NCI-H446 treated with DMSO at 0.1 percent for 48 hours (cell line): Measurements from ENCODE around the gene BLVRB.
"Not testable (repeated sequence)": the region's sequence is repeated elsewhere in the genome, so short reads cannot be mapped to it uniquely, and the experiment has no call there.

Experiments
- DNase-seq: peaks from one replicate; lab custom pipeline; 2025; lab: John Stamatoyannopoulos, UW

The BLVRB gene

DNA sequence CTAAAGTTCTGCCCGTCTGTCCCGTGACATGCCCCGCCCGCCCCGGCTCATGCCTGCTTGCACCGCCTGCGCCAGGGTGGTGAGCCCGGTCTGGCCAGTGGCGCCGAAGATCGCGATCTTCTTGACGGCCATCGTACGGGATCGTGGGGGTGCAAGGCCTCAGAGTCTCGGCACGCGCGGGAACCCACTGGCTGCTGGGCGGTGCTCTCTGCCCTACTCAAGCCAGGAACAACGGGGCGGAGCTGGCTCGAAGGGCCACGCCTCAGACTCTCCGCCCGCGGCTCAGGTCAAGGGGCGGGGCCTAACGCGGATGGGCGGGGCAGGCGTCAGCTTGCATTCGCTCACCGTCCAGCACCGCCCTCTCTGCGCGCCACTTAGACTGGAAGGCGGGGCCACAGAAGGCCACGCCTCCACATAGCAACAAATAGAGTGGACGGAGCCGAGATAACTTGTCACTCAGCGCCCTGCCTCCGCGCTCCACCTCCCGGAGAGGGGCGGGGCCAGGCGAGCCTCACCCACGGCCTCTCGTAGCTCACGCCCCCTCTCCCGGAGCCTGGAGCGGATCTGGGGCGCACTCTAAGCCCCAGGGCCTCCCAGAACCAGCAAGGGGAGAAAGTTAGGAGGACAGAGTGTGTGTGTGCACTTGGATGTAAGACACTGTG is at the start of gene BLVRB:
Gene BLVRB (minus strand): TSS at position 189 of the 662 bp plus-strand sequence. CDS start 57 bp downstream, at position 132.
- peak; percentile 97 for DNase-seq

DNA sequence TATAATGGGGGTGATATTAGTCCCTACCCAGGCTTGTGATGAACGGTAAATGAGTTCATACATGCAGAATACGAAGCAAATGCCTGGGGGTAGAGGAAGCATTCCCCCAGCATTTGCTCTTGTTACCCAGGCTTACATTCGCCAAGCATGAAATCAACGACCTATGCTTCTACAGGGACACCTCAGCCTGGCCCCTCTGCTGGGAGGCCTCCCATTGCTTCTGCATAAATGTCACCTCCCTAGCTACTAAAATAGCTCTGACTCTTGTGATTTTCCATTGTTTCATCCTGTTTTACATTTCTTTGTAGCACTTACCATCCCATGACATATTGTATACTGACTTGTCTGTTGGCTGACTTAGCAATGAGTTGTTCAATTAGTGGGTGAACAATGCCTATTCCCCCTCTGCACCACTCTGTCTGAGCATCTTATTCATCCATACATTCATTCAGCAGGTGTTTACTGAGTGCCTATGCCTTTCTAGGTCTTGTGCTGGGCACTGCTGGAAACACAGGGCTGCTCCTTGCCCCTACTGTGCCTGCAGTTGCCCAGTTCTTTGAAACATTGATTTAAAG is 48.3 kb upstream of the BLVRB start:
- no peak for DNase-seq

DNA sequence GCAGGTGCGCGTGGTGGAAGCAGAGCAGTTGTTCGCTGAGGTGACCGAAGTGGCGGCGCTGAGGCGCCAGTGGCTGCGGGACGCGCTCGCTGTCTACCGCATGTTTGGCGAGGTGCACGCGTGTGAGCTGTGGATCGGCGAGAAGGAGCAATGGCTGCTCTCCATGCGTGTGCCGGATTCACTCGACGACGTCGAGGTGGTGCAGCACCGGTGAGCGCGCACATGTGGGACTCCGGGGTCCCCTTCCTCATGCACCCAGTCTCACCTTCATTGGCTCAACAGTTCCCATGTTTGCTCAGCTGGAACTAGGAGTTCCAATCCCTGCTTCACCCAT is 47.8 kb upstream of the BLVRB start:
- no peak for DNase-seq

DNA sequence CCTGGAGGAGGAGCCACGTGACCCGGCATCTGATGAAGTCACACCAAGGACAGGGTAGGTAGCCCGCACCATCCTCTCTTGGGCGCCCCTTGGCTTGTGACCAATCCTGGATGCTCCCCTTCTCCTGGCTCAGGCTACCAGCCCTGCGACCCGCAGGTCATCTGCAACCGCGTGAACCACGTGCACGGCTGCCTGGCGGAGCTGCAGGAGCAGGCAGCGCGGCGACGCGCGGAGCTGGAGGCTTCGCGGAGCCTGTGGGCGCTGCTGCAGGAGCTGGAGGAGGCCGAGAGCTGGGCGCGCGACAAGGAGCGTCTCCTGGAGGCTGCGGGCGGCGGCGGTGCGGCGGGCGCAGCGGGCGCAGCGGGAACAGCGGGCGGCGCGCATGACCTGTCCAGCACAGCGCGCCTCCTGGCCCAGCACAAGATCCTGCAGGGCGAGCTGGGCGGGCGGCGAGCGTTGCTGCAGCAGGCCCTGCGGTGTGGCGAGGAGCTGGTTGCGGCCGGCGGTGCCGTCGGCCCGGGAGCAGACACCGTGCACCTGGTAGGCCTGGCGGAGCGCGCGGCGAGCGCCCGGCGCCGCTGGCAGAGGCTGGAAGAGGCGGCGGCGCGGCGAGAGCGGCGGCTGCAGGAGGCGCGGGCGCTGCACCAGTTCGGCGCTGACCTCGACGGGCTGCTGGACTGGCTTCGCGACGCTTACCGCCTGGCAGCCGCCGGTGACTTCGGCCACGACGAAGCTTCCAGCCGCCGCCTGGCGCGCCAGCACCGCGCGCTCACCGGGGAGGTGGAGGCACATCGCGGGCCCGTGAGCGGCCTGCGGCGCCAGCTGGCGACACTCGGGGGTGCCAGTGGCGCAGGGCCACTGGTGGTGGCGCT is 47.2 kb upstream of the BLVRB start:
- DNase-seq: no peak

DNA sequence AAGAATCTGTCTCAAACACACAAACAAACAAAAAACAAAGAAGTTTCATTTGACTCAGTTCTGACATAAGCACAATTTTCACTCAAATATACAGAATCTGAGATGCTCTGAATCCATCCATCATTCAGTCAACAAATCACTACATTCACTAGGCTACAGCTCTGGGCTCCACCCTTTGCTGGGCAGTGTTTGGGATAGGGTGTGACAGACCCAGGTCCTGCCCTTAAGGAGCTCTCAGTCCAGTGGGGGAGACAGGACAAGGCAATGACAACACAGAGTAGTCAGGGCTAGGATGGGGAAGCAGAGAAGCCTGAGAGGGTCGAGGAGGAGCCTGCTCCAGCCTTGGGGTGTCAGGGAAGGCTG is 46.5 kb upstream of the BLVRB start:
- no peak for DNase-seq

DNA sequence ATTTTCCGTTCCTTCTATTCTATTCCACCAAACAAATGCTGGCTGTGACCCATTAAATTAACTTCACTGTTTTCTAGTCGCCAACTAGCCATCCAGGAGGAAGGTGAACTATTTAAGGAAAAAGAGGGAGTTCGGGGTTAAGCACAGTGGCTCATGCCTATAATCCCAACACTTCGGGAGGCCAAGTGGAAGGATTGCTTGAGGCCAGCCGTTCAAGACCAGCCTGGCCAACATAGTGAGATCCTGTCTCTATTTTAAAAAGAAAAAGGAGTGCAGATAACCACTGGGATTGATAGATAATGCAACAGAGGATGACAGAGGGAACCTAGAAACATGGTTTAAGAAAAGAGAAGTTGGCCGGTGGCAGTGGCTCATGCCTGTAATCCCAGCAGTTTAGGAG is 45.9 kb upstream of the BLVRB start:
- DNase-seq: no peak

DNA sequence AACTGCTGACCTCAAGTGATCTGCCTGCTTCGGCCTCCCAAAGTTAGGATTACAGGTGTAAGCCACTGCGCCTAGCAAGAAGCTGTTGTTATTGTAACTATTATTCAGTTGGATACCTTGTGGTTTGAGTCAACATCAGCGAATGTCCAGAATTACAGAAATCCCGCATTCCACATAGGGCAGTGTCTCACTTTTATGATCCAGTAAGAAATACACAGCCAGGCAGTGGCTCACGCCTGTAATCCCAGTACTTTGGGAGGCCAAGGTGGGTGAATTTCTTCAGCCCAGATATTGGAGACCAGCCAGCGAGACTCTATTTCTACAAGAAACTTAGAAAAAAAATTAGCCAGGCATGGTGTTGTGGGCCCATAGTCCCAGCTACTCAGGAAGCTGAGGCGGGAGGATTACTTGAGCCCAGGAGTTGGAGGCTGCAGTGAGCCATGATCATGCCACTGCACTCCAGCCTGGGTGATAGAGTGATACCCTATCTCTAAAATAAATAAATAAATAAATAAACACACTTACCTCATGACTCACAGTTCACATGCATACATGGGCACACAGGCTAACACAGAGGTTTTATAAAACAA is 45.1 kb upstream of the BLVRB start:
- DNase-seq: no peak

DNA sequence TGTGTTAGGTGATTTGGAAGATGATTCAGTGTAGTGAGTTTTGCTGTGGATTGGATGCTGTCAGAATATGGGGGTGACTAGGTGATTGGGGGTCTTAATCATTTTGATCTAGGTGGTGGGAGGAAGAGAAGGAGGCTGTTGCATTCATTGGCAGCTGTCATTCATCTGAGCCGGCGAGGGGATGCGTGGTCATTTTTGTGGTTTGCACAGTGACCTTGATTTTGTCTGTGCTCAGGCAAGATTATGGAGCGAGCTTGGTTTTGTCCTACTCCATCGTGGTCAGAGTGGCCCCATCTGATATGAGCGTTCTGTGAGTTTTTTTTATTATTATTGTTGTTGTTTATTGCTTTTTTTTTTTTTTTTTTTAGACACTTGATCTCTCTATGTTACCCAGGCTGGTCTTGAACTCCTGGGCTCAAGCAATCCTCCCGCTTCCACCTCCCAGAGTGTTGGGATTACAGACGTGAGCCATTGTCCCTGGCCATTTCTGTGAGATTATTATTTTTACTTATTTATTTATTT is 43.3 kb upstream of the BLVRB start:
- DNase-seq: no peak

DNA sequence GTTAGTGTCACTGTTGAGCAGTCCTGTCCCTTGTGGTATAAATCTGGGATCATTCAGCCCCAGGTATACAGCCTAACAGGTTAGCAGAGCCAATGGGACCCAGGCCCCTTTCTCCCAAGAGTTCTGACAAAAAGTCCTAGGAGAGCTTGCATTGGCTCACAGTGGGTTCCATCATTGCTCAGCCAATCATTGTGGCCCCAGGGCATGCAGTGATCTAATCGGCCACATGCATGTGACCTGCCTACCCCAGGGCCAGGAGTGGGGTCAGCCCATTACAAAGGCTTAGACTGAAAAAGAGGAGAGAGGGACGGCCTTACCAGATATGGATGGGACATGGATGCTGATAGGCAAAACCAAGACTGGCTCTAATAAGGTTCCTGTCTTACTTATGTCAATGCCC is 42.3 kb upstream of the BLVRB start:
- no peak for DNase-seq

DNA sequence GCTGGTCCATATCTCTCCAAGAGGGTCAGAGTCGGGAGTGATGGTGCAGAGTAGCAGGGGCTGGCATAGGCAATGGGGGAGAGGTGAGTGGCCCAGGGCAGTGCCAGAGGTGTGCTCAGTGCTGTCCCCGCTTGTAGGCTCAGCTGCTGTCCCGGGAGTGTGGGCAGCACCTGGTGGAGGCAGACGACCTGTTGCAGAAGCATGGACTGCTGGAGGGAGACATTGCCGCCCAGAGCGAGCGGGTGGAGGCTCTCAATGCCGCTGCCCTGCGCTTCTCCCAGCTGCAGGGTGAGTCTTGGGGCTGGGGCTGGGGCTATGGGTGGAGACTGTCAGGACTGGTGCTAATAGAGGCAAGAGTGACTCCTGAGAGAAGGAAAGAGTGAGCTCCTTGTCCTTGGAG is 40.6 kb upstream of the BLVRB start:
- no peak for DNase-seq

DNA sequence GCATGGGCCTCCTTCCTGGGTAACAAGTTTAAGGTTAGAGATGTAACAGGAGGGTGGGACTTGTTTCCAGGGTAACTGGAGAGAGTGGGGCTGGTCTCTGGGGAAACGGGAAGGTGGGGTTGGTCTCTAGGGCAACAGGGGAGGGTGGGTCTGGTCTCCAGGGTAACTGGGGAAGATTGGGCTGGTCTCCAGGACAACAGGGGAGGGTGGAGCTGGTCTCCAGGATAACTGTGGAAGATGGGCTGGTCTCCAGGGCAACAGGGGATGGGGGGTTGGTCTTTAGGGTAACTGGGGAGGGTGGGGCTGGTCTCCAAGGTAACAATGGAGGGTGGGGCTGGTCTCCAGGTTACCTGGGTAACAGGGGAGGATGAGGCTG is 37.8 kb upstream of the BLVRB start:
- DNase-seq: no peak

DNA sequence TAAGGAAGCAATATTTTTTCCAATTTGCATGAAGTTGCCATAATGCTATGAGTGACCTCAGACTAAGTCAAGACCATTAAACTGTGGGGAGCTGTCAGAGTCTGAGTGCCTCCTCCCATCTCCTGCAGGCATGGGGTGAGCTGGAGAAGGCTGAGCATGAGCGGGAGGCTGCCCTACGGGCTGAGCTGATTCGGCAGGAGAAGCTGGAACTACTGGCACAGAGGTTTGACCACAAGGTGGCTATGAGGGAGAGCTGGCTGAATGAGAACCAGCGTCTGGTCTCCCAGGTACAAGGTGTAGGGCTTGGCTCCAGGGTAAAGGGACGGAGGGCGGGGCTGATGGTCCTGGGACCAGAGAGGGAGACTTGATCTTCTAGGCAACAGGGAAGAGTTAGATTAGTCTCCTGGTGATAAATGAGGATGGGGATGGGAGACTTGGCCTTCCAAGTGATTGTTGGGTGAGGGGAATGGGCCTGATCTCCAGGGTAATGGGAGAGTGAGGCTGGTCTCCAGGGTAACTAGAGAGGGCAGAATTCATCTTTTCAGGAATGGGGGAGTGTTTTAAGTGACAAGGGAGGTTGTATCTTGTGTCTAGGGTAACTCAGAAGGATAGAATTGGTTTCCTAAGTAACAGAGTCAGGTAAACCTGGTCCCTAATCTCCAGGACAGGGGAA is 37.2 kb upstream of the BLVRB start:
- DNase-seq: no peak

DNA sequence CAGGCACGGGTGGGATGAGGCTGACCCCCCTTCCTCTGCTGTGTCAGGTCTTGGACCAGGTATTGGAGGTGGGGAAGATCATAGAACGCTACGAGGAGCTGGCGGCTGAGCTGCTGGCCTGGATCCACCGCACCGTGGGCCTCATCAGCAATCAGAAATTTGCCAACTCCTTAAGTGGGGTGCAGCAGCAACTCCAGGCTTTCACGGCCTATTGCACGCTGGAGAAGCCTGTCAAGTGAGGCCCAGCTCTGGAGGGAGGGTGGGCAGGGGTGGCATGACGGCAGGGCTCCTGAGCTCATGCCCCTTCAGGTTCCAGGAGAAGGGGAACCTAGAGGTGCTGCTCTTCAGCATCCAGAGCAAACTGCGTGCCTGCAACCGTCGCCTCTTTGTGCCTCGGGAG is 36.5 kb upstream of the BLVRB start:
- DNase-seq: no peak

DNA sequence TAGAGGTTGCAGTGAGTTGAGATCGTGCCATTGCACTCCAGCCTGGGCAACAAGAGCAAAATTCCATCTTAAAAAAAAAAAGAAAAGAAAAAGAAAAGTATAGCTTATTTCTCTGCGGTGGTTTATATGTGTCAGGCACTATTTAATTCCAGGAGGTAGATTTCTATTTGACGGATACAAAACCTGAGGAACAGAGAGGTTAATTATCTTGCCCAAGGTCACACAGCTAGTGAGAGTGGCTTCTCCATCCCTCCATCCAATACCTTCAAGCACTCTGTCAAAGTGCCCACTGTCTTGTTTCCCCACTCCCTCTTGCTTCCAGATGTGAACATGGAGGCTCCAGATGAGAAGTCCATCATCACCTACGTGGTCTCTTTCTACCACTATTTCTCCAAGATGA is 36.1 kb upstream of the BLVRB start:
- no peak for DNase-seq

DNA sequence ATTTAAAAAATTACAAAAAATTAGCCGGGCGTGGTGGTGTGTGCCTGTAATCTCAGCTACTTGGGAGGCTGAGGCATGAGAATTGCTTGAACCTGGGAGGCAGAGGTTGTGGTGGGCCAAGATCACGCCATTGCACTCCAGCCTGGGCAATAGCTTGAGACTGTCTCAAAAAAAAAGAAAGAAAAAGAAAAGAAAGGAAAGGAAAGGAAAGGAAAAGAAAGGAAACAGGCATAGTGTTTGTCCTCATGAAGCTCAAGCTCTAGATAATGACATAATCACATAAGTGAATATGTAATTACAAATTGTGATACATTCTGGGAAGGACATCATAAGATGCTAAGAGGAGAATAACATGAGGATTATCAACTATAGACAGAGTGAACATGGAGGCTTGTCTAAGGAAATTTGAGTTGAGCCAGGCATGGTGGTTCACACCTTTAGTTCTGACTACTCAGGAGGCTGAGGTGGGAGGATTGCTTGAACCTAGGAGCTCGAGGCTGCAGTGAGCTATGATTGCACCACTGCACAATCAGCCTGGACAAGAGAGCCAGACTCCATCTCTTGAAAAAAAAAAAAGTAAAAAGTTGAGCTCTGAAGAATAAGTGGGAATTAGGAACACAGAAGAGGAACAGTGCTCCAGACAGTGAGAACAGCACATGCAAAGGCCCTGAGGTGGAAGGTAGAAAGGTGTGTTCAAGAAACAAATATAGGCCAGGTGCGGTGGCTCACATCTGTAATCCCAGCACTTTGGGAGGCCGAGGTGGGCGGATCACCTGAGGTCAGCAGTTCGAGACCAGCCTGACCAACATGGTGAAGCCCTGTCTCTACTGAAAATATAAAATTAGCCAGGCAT is 35.4 kb upstream of the BLVRB start:
- DNase-seq: not testable (repeated sequence)

DNA sequence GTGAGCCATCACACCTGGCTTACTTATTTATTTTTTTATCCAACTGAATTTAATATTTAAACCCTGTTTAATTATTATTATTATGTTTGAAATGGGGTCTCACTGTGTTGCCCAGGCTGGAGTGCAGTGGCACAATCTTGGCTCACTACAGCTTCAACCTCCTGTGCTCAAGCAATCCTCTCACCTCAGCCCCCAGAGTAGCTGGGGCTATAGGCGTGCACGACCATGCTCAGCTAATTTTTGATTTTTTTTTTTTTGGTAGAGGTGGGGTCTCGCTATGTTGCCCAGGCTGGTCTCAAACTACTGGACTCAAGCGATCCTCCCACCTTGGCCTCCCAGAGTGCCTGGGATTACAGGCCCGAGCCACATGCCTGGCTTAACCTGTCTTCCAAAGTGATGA is 33.8 kb upstream of the BLVRB start:
- DNase-seq: no peak

DNA sequence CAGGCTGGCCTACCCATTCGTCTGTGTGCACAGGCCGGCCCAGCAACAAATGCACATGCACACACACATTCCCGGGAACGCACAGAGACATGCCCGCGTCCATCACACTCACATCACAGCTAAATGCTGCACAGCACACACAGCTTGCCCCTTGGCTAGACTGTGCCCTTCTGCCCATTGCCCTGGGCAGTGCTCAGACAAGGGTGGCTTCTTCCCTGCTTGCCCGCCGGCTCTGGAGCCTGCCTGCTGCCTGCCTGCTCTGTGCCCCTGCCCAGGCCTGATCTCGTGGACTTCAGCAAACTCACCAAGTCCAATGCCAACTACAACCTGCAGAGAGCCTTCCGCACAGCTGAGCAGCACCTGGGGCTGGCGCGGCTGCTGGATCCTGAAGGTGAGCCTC is 31.7 kb upstream of the BLVRB start:
- no peak for DNase-seq

DNA sequence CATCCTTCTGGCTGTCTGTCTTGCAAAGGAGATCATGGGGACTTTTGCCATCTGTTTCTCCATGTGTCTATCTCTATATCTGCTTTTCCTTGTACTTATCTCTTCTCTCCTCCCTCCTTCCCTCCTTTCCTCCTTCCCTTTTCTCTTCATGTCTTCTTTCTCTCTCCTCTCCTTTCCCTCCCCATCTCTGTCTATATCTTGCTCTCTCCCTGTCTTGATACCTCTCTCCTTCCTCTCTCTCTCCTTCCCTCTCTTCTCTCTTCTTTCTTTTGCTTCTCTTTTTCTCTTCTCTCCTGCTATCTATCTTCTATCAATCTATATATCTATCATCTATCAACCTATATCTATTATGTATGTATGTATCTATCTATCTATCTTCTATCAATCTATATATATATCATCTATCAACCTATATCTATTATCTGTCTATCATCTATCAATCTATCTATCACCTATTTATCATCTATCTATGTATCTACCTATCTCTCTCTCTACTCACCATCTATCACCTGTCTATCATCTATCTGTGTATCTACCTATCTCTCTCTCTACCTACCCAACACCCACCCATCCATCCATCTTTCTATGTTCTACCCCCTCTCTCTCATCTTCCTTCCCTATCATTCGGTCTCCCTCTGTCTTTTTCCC is 28.8 kb upstream of the BLVRB start:
- no peak for DNase-seq

DNA sequence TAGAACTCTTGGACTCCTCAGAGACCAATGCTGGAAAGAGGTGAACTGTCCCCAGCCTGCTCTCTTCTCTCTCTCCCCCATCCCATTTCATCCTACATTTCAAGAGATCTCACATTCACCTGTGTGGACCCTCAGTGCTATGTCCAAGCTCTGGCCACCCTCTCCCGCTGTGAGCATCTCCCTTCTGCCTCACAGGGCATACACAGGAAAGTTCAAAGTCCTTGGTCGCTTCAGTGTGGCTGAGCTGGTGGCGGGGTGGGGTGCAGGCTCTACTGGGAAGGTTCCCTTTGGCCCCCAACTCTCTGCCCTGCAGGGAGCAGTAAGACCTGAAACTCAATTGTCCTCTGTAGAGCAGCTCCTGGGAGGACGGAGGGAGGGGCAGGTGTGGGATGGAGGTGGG is 28.2 kb upstream of the BLVRB start:
- no peak for DNase-seq

DNA sequence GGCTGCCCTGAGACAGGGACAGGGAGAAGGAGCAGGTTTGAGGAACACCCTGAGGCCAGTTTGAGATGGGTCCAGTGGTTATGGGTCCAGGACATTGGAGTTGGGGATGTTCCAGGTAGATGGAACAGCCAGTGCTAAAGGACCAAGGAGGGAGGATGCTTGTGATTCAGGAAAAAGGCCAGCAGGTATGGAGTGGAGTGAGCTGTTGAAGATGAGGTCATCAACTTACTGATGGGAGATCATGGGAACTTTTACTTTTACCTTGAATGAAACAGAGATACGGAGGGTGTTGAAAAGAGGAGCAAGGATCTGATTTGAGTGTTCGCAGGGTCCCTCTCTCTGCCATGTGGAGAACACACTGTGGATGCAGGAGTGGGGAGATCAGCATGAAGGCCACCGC is 26.7 kb upstream of the BLVRB start:
- no peak for DNase-seq

DNA sequence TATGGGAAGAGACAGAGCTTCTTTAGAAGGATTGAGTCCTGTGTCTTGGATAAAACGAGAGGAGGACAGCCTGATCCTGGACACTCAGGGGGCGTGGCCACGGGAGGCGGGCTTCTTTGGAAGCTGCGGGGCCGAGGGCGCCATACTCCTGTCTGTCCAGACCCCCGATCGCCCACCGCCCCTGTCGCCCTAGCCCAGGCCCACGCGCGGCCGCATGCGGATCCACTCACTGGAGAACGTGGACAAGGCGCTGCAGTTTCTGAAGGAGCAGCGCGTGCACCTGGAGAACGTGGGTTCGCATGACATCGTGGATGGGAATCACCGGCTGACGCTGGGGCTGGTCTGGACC is 24.3 kb upstream of the BLVRB start:
- DNase-seq: no peak
